HuH-7.5 (cell line): ENCODE results near the gene FAM89B.
A peak's percentile ranks its signal among the peaks of the same experiment; 100 is the strongest.

ENCODE experiments used
- DNase-seq: peaks from one replicate; pipeline ENCODE4 v3.0.0; 2011; ENCODE audit warnings: low spot score

FAM89B gene

DNA sequence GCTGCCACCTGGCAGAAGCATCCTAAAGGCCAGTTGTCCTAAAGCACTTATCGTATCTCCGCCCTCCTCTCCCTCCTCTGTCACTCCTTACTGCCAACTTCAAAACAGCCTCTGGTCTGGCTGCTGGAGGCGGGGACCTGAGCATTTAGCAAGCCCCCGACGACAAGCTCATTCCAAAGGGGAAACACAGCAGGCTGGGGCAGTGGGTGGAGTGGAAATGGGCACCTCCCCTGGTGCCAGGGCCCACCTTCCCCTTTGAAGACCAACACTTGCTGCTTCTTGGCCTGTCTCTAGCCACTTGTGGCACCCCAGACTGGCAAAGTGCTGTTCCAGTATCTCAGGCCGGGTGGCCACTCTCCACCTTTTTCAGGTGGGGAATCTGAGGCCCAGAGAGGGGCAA is 38.1 kb downstream of the FAM89B start:
- DNase-seq: no peak

GRCh38 chr11:65611028-65611757 is 38.9 kb downstream of the FAM89B start:
- DNase-seq: no peak

GRCh38 chr11:65611758-65612603 is 39.6 kb downstream of the FAM89B start:
- DNase-seq: no peak

DNA sequence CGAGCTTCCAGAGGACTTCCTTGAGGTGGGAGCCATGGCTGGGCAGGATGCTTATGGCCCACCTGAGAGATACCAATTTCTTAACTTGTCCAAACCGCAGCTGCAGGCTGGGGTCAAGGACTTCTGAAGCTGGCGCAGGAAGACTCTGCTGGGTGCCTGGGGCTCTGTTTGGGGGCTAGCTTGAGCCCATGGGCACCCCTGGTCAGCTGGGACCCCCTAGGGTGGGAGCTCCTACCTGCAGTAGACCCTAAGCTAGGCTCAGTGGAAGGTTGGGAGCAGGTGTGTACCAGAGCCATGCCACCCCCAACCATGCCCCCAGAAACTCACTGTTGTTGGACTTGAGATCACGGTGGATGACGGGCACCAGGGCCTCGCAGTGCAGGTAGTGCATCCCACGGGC is 40.4 kb downstream of the FAM89B start:
- no peak for DNase-seq

DNA sequence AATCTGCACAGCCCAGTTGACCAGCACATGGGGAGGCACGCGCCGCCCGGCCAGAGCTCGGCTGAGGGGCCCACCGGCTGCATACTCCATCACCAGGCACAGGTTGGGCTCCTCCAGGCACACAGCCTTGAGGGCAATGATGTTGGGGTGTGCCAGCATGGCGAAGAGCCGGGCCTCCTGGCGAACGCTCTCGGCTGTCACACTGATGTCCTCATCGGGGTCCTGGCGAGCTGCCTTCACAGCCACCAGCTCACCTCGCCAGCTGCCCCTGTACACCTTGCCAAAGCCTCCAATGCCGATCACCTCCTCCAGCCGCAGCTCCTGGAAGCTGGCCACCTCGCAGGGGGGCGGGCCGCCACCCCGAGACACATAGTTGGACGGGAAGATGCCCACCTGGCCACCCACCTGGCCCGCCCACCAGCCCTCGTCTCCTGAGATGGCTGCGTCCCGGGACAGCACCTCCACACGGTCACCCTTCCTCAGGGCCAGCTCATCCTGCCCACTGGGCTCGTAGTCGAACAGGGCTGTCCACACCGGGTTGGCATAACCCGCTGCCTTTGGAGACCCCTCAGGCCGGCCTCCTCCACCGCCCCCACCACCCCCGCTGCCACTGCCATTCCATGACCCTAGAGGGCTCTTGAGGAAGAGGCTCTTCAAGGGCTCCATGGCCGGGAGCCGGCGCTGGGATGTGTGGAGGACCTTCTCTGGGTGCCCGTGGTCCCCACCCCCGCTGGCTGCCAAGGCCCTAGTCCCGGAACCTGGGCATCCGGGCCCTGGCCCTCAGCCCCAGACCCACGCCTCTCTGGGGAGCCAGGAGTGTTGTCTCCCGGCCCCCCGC is 41.0 kb downstream of the FAM89B start:
- no peak for DNase-seq

GRCh38 chr11:65615229-65615949 is 43.1 kb downstream of the FAM89B start, which contains the start of gene PCNX3:
TSS of gene PCNX3 (plus strand) at chr11:65615776. CDS start at chr11:65616312, 536 bp downstream.
- peak; percentile 100 for DNase-seq

GRCh38 chr11:65615950-65616574 is 43.7 kb downstream of the FAM89B start:
- peak; percentile 76 for DNase-seq

GRCh38 chr11:65616575-65617001 is 44.2 kb downstream of the FAM89B start:
- DNase-seq: no peak

- DNase-seq: no peak
Measured at GRCh38 chr11:65617136-65617850, 45.0 kb downstream of the FAM89B start.

DNA sequence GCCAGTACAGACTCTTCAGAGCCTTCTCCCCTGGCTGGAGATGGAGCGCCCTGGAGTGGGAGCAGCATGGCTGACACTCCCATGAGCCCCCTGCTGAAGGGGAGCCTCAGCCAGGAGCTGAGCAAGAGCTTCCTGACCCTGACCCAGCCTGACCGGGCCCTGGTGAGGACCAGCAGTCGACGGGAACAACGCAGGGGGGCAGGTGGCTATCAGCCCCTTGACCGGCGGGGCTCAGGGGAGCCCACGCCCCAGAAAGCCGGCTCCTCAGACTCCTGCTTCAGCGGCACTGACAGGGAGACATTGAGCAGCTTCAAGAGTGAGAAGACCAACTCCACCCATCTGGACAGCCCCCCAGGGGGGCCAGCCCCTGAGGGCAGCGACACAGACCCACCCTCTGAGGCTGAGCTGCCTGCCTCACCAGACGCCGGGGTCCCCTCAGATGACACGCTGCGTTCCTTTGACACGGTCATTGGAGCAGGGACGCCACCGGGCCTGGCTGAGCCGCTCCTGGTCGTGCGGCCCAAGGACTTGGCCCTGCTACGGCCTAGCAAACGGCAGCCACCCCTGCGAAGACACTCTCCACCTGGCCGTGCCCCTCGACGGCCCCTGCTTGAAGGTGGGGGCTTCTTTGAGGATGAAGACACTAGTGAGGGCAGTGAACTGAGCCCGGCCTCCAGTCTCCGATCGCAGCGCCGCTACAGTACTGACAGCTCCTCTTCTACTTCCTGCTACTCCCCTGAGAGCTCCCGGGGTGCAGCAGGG is 45.8 kb downstream of the FAM89B start:
- DNase-seq: no peak

DNA sequence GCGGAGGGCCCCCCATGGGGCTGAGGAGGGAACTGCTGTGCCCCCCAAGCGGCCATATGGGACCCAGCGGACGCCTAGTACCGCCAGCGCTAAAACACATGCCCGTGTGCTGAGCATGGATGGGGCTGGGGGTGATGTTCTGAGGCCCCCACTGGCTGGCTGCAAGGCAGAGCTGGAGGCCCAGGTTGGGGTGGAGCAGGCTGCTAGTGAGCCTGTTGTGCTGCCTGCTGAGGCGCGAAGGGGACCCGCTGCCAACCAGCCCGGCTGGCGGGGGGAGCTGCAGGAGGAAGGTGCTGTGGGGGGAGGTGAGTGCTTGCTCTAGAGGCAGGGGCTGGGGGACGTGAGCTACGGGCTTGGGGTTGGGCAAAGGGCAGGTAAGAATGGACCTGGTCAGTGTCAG is 46.4 kb downstream of the FAM89B start:
- no peak for DNase-seq

GRCh38 chr11:65619281-65619928 is 47.1 kb downstream of the FAM89B start:
- no peak for DNase-seq

DNA sequence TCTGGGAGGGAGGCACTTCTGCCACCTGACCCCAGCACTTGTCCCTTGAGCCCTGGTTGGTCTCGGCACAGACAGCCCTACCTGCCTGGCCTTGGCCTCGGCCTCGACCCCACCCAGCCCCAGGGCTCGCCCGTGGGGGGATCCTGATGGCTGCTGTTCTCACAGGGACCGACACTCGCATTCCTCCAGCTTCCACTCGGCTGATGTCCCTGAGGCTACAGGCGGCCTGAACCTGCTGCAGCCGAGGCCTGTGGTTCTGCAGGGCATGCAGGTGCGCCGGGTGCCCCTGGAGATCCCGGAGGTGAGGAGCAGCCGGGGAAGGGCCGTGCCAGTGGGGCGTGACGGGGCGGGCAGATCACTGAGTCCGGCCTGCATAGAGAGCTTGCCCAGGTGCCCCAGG is 48.3 kb downstream of the FAM89B start:
- DNase-seq: no peak

DNA sequence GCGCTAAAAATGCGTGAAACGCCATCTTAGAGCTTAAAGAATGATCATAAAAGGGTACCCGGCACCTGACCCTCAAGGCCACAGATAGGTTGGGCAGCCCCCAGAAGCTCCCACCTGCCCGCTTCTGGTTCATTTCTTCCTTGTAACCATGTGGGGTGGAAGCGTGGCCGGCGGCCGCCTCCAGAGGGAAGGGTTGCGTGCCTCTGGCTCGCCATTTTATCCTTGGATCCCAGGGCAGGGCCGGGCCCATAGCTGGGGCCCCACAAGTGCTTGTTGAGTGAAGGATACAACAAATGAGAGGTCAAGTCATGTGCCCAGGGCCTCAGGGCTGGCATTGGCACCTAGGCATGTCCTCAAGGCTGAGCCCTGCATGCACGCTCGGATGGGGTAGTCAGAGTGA is 49.1 kb downstream of the FAM89B start:
- no peak for DNase-seq

- no peak for DNase-seq
Measured at GRCh38 chr11:65622011-65622410, 49.7 kb downstream of the FAM89B start.

DNA sequence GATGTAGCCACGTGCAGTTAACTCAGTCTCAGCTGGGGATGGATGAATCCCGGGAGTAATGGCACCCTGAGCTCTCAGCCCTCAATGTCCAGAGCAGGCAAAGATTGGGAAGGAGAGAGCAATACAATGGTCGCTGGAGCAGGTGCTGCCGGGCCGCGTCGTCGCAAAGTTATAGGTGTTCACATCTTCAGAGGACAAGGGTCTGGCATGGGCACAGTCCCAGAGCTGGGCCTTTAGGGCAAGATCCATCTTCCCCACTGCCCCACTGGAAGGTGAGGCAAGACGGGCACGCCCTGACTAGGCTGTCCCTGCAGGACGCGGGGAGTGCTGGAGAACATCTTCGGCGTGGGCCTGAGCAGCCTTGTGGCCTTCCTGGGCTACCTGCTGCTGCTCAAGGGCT is 50.8 kb downstream of the FAM89B start:
- no peak for DNase-seq
